Glutamatergic neuron (in vitro differentiated cells): Measurements from ENCODE around the gene NT5C1B. TPM values are rescaled to one million over a fixed set of nuclear protein-coding genes. Genes with fewer than 3 reads are reported as not detected.
"Not testable (repeated sequence)": the region's sequence is repeated elsewhere in the genome, so short reads cannot be mapped to it uniquely, and the experiment has no call there.

Source experiments
- DNase-seq: peaks from one replicate; pipeline ENCODE4 v3.0.0; 2022
- H3K27ac Mint-ChIP-seq: one replicate; pipeline ENCODE4 v1.8.0; 2020; ENCODE audit warnings: mild to moderate bottlenecking, mixed read lengths, inconsistent platforms; ENCODE audit not compliant: unreplicated experiment
- H3K27me3 Mint-ChIP-seq: one replicate; pipeline ENCODE4 v1.8.0; 2020; ENCODE audit warnings: mild to moderate bottlenecking, moderate library complexity, mixed read lengths, inconsistent platforms; ENCODE audit not compliant: unreplicated experiment
- H3K36me3 Mint-ChIP-seq: one replicate; pipeline ENCODE4 v1.8.0; 2020; ENCODE audit warnings: mild to moderate bottlenecking, mixed read lengths, inconsistent platforms; ENCODE audit not compliant: unreplicated experiment
- H3K4me1 Mint-ChIP-seq: one replicate; pipeline ENCODE4 v1.8.0; 2020; ENCODE audit warnings: mild to moderate bottlenecking, low read depth, mixed read lengths, inconsistent platforms; ENCODE audit not compliant: unreplicated experiment
- H3K4me3 Mint-ChIP-seq: one replicate; pipeline ENCODE4 v1.8.0; 2020; ENCODE audit warnings: mild to moderate bottlenecking, mixed read lengths, inconsistent platforms; ENCODE audit not compliant: unreplicated experiment
- H3K9me3 Mint-ChIP-seq: one replicate; pipeline ENCODE4 v1.8.0; 2020; ENCODE audit warnings: mild to moderate bottlenecking, moderate library complexity, mixed read lengths, inconsistent platforms; ENCODE audit not compliant: unreplicated experiment
- CTCF ChIP-seq: fragments of 200-600 bp; sonication (generic); IDR thresholded peaks from one replicate; pipeline ENCODE4 v1.5.0; 2021; ENCODE audit not compliant: partially characterized antibody, unreplicated experiment
- long read RNA-seq: library from polyadenylated mRNA; unstranded; transcript quantifications from one replicate; pipeline ENCODE4 v2.0.0, GENCODE V29; 2020; ENCODE audit not compliant: unreplicated experiment
- total RNA-seq: library from RNA; stranded (reverse); fragmentation: NEBNext Ultra II Directional; extraction: Animal tissue kit (Norgen Biotek cat#: 25700); gene quantifications from one replicate; pipeline ENCODE4 v1.2.1, GENCODE V29; 2021; ENCODE audit not compliant: unreplicated experiment

Gene NT5C1B
- not detected for total RNA-seq
- long read RNA-seq = 0 reads

DNA sequence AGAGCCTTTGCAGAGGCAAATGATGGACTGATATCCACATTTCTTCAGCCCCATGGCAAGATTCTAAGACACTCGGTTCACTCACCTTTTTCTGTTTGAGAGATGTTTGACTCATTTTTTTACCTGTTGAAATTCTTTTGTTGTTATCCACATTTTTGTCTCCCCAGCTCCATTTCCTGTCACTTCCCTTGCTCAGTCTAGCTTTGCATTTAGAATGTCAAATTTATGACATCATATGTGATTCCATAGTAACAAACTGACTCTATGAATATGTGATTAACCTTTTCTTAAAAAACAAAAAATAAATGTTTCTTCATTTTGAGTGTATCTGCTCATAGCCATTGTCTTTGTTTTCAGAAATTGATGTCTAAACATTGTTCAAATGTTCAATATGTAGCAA, at the start of gene NT5C1B:
NT5C1B (minus strand) TSS at position 216 of the 400 bp plus-strand sequence; CDS start at position 115, 101 bp downstream.
- no peak for TF ChIP-seq CTCF
- Mint-ChIP-seq H3K4me1 (no peaks in the 10 kb centered on the region), H3K27me3 (no peaks in the 10 kb centered on the region), H3K9me3 (no peaks in the 10 kb centered on the region), H3K4me3 (no peak within 1 kb of the TSS), H3K36me3 (no peaks in the 10 kb centered on the region), H3K27ac (no peak within 1 kb of the TSS)
- no peak for DNase-seq

DNA sequence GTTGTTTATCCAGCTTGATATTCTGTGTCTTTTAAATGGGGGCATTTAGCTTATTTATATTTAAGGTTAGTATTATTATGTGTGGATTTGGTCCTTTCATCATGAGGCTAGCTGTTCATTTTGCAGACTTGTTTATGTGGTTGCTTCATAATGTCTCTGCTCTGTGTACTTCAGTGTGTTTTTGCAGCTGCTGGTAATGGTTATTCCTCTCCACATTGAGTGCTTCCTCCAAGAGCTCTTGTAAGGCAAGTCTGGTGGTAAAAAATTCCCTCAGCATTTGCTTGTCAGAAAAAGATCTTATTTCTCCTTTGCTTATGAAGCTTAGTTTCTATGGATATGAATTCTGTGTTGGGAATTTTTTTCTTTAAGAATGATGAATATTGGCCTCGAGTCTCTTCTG, 47.8 kb upstream of the NT5C1B start:
- Mint-ChIP-seq H3K36me3 (peaks cover 3% of the 10 kb centered on the region), H3K27me3 (no peaks in the 10 kb centered on the region), H3K4me3 (no peak overlapping the region), H3K9me3 (no peaks in the 10 kb centered on the region), H3K4me1 (no peaks in the 10 kb centered on the region), H3K27ac (no peak overlapping the region)
- no peak for DNase-seq
- no peak for TF ChIP-seq CTCF

GRCh38 chr2:18632699-18633098, 43.3 kb upstream of the NT5C1B start:
- not testable (repeated sequence) for H3K36me3 Mint-ChIP-seq, H3K4me1 Mint-ChIP-seq, H3K4me3 Mint-ChIP-seq, DNase-seq, H3K9me3 Mint-ChIP-seq, H3K27me3 Mint-ChIP-seq, H3K27ac Mint-ChIP-seq

GRCh38 chr2:18630941-18631340, 41.6 kb upstream of the NT5C1B start:
- Mint-ChIP-seq H3K4me3 (no peak overlapping the region), H3K27ac (no peak overlapping the region), H3K4me1 (no peaks in the 10 kb centered on the region), H3K27me3 (no peaks in the 10 kb centered on the region), H3K36me3 (peaks cover 7% of the 10 kb centered on the region), H3K9me3 (no peaks in the 10 kb centered on the region)
- no peak for DNase-seq
- no peak for TF ChIP-seq CTCF

GRCh38 chr2:18630541-18630940, 41.2 kb upstream of the NT5C1B start:
- no peak overlapping the region for H3K4me3 Mint-ChIP-seq
- H3K36me3 Mint-ChIP-seq = peaks cover 7% of the 10 kb centered on the region
- DNase-seq = no peak
- TF ChIP-seq CTCF = no peak
- H3K9me3 Mint-ChIP-seq = no peaks in the 10 kb centered on the region
- H3K27ac Mint-ChIP-seq = no peak overlapping the region
- H3K27me3 Mint-ChIP-seq = no peaks in the 10 kb centered on the region
- no peaks in the 10 kb centered on the region for H3K4me1 Mint-ChIP-seq

- H3K4me3 Mint-ChIP-seq = no peak overlapping the region
- TF ChIP-seq CTCF = no peak
- H3K4me1 Mint-ChIP-seq = no peaks in the 10 kb centered on the region
- no peak for DNase-seq
- no peak overlapping the region for H3K27ac Mint-ChIP-seq
- peaks cover 7% of the 10 kb centered on the region for H3K36me3 Mint-ChIP-seq
- H3K9me3 Mint-ChIP-seq = no peaks in the 10 kb centered on the region
- no peaks in the 10 kb centered on the region for H3K27me3 Mint-ChIP-seq
These were observed 40.7 kb upstream of the NT5C1B start for GRCh38 chr2:18630101-18630500.
